Kidney (tissue), 14 donors: ENCODE results near the gene SDE2. TPM values are rescaled to one million over a fixed set of nuclear protein-coding genes. Genes with fewer than 3 reads are reported as not detected.

ENCODE experiments used
- DNase-seq, 5 donors: peaks; one replicate each; pipeline ENCODE4 v3.0.0-alpha.2; 2013 to 2020
- FAIRE-seq: peaks from 2 replicates; lab custom pipeline; 2012; peaks lifted over from hg19 to GRCh38; lab: Jason Lieb, UNC
- H3K27ac ChIP-seq, 2 donors: one replicate each; pipeline ENCODE4 v1.7.0; 2013; ENCODE audit warnings: low read depth in 2 of 2, low read length in 2 of 2, inconsistent platforms in 1 of 2
- H3K27me3 ChIP-seq: one replicate; pipeline ENCODE4 v1.7.1; 2013; ENCODE audit warnings: low read length, inconsistent platforms; ENCODE audit not compliant: control insufficient read depth, insufficient read depth
- H3K36me3 ChIP-seq, 3 donors: one replicate each; pipeline versions ENCODE4 v1.7.0 to v1.7.1; 2013; ENCODE audit warnings: low read length in 3 of 3, control low read depth in 1 of 3, inconsistent platforms in 1 of 3; ENCODE audit not compliant: insufficient read depth in 3 of 3, control insufficient read depth in 2 of 3
- H3K4me1 ChIP-seq, 3 donors: one replicate each; pipeline versions ENCODE4 v1.7.0 to v1.7.1; 2013; ENCODE audit warnings: low read length in 3 of 3, inconsistent platforms in 1 of 3, low read depth in 1 of 3; ENCODE audit not compliant: control insufficient read depth in 2 of 3, insufficient read depth in 2 of 3
- H3K4me3 ChIP-seq, 3 donors: one replicate each; pipeline versions ENCODE4 v1.7.0 to v1.8.1; 2013; ENCODE audit warnings: low read length in 3 of 3, control low read depth in 1 of 3, inconsistent platforms in 1 of 3
- H3K9ac ChIP-seq, 3 donors: one replicate each; pipeline versions ENCODE4 v1.7.0 to v1.7.1; 2013; ENCODE audit warnings: low read length in 3 of 3, control low read depth in 1 of 3, inconsistent platforms in 1 of 3
- H3K9me3 ChIP-seq, 3 donors: one replicate each; pipeline versions ENCODE4 v1.7.0 to v1.7.1; 2013; ENCODE audit warnings: low read length in 3 of 3, control low read depth in 1 of 3, inconsistent platforms in 1 of 3; ENCODE audit not compliant: control insufficient read depth in 2 of 3, insufficient read depth in 1 of 3
- CTCF ChIP-seq: IDR thresholded peaks from 3 replicates; pipeline ENCODE4 v1.5.1; 2012; ENCODE audit warnings: mild to moderate bottlenecking, moderate library complexity, borderline replicate concordance; ENCODE audit not compliant: insufficient read depth; ENCODE audit errors: extremely low read depth
- intact Hi-C: fragments of 100-400 bp; cut with DNase I; formaldehyde crosslinking; loops from one replicate; pipeline ENCODE4 v1.11.1; 2022
- polyA plus RNA-seq: library from polyadenylated mRNA; stranded (reverse); fragments of 350-450 nt; fragmentation: Illumina TruSeq; extraction: RNeasy Lipid Tissue Mini Kit (QIAGEN cat#74804); gene quantifications from one replicate; pipeline ENCODE4 v1.2.3, GENCODE V29; 2014; ENCODE audit warnings: low read depth, low replicate concordance; ENCODE audit not compliant: insufficient read depth
- total RNA-seq: library from RNA; stranded (reverse); fragmentation: NEBNext Ultra II Directional; extraction: Animal tissue kit (Norgen Biotek cat#: 25700); gene quantifications from one replicate; pipeline ENCODE4 v1.2.1, GENCODE V29; 2021
- donor health status: control.
- donor health status: control.
- donor health status: control.
- donor health status: control.
- donor health status: control.
- donor health status: DM: yes; HTN: yes; CAD: no.
- donor health status: Normal renal cell carcinoma (clear cell type).

The SDE2 gene
- total and polyA plus RNA-seq, 2 donors from 2014 or later, result 3.4 to 19.2 TPM

DNA sequence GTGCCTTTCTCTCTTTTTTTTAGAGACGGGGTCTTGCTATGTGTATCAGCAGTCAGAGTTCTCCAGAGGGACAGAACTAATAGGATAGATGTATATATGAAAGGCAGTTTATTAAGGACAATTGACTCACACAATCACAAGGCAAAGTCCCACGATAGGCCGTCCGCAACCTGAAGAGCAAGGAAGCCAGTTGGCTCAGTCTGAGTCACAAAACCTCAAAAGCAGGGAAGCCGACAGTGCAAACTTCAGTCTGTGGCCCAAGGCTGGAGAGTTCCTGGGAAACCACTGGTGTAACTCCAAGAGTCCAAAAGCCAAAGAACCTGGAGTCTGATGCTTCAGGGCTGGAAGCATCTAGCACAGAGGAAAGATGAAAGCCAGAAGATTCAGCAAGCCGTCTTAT is 47.1 kb upstream of the SDE2 start:
- TF ChIP-seq CTCF, result no peak
- H3K27ac ChIP-seq, result no peak overlapping the region
- no peaks in the 10 kb centered on the region for H3K9me3 ChIP-seq
- H3K4me1 ChIP-seq, result no peaks in the 10 kb centered on the region
- no peaks in the 10 kb centered on the region for H3K36me3 ChIP-seq
- no peak overlapping the region for H3K4me3 ChIP-seq
- no peak overlapping the region for H3K9ac ChIP-seq
- no peak for FAIRE-seq
- DNase-seq, result no peak
- no peaks in the 10 kb centered on the region for H3K27me3 ChIP-seq
- intact Hi-C loops, result no loop called here

GRCh38 chr1:226044514-226045101 is 45.5 kb upstream of the SDE2 start:
- DNase-seq, result no peak
- intact Hi-C loops, result no loop called here
- H3K27ac ChIP-seq, result no peak overlapping the region
- H3K4me1 ChIP-seq, result no peaks in the 10 kb centered on the region
- H3K9me3 ChIP-seq, result no peaks in the 10 kb centered on the region
- no peak overlapping the region for H3K9ac ChIP-seq
- H3K27me3 ChIP-seq, result no peaks in the 10 kb centered on the region
- TF ChIP-seq CTCF, result no peak
- H3K4me3 ChIP-seq, result no peak overlapping the region
- FAIRE-seq, result no peak
- no peaks in the 10 kb centered on the region for H3K36me3 ChIP-seq

DNA sequence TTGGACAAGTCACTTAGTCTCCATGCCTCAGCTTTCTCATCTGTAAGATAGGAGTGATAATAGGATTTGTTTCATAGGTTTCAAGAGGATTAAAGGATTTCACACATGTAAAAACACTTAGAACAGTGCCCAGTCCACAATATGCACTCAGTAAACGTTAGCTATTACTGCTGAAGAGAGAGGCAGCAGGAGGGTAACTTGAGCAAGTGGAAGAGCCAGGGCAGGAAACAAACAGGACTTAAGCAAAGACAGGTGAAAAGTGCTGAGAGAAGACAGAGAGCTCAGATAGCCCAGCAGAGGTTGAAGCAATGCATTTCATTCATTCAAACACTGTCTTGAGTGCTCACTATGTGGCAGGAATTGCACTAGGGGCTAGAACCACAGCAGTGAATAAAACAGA is 42.3 kb upstream of the SDE2 start:
- DNase-seq (no peak), FAIRE-seq (no peak)
- no peaks in the 10 kb centered on the region for H3K27me3 ChIP-seq
- H3K4me1 ChIP-seq, result no peaks in the 10 kb centered on the region
- no peaks in the 10 kb centered on the region for H3K36me3 ChIP-seq
- intact Hi-C loops, result no loop called here
- H3K4me3 ChIP-seq, result no peak overlapping the region
- H3K9me3 ChIP-seq, result no peaks in the 10 kb centered on the region
- no peak overlapping the region for H3K9ac ChIP-seq
- no peak for TF ChIP-seq CTCF
- H3K27ac ChIP-seq, result no peak overlapping the region

- DNase-seq (no peak), FAIRE-seq (no peak)
- no peaks in the 10 kb centered on the region for H3K9me3 ChIP-seq
- H3K36me3 ChIP-seq, result no peaks in the 10 kb centered on the region
- H3K9ac ChIP-seq, result no peak overlapping the region
- no peaks in the 10 kb centered on the region for H3K4me1 ChIP-seq
- no peak overlapping the region for H3K27ac ChIP-seq
- H3K27me3 ChIP-seq, result no peaks in the 10 kb centered on the region
- H3K4me3 ChIP-seq, result no peak overlapping the region
- no peak for TF ChIP-seq CTCF
- intact Hi-C loops, result no loop called here
These were observed 39.5 kb upstream of the SDE2 start for GRCh38 chr1:226038661-226039060.
